NCI-H524 treated with DMSO at 0.1 percent for 48 hours (cell line): Measurements from ENCODE around the gene NTRK2.

ENCODE experiments used
- DNase-seq: peaks from one replicate; lab custom pipeline; 2025; lab: John Stamatoyannopoulos, UW

The NTRK2 gene

DNA sequence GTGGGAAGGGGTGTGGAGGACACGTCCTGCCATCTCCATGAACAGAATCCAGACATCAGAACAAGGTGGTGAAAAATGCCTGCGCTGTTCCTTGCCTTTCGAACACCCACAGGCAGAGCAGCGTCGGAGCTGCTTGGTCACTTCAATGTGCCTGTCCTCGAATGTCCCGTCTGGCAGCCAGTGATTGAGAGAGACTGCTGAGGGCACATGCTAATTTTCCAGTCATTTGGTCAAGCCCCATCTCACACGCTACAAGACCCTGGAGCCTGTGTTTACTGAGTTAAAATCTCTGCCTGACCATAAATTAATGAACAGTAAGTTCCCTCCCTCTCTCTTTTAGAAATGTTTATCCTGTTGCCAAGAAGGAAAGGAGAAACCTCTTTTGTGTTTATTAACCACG lies 149.3 kb downstream of the NTRK2 start:
- DNase-seq: no peak

DNA sequence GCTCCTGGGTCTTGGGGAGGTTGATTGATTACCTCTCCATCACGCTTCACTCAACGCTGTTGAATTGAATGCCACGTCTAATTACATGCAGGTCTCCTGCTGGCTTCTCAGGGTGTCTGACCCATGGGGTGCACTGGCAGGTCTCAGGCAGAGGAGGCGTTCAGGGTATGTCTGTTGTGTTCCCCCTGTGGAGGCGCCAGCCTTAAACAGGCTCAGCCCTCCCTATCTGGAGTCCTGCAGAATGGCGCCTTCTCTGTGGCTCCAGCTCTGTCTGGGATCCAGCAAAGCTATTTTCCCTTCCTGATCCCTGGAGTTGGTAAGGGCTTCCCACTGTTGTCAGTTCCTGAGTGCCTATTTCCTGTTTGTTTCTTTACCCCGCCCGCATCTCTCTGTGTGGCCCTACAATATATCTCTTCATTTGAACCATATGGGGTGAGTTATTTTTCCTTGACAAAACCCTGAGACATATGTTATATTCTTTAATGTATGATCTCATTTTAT lies 150.0 kb downstream of the NTRK2 start:
- DNase-seq: no peak

DNA sequence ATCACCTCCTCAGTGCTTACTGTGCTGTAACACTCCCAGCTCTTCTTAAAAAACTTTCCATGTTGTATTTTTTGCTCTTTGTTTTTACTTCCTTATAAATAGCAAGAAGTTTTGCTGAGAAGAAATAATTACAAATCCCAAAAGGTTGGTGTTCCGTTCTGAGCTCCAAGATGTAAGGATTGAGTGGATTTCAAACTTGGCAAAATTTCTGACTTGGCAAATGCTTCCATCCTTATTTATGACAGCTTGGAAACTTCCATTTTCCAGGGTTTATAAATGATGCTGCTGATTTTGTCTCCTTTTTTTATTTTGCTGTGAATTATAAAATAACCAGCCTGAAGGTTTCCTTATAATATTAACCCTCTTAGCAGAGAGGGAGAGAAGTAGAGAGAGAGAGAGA lies 151.9 kb downstream of the NTRK2 start:
- no peak for DNase-seq

DNA sequence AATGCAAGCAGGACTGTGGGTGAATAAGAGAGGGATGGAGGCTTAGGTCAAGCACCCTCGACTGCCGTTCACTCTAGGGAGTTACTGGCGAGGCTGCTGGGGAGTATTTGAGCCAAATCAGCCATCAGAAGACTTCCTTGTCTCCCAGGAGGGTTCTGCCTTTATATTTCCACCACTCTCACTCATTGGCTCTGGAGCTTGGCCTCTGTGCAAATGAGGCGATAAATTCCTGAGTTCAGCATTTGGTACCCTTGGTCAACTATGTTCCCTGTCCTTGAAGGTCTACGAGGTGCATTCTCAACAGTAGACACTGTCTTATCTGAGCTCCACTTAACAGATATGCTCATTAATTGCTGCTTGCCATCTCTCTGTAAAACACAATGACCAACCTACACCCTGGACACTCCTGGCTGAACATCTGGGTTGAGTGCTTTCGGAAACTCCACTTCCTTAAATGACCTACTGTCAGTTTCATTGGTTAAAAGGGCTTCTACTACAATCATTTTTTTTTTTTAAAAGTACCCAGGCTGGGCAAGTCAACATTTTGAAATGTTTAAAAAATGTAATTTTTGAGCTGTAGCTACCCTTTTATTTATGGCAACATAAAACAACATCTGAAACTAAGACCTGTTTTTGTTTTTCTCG lies 153.2 kb downstream of the NTRK2 start:
- no peak for DNase-seq

DNA sequence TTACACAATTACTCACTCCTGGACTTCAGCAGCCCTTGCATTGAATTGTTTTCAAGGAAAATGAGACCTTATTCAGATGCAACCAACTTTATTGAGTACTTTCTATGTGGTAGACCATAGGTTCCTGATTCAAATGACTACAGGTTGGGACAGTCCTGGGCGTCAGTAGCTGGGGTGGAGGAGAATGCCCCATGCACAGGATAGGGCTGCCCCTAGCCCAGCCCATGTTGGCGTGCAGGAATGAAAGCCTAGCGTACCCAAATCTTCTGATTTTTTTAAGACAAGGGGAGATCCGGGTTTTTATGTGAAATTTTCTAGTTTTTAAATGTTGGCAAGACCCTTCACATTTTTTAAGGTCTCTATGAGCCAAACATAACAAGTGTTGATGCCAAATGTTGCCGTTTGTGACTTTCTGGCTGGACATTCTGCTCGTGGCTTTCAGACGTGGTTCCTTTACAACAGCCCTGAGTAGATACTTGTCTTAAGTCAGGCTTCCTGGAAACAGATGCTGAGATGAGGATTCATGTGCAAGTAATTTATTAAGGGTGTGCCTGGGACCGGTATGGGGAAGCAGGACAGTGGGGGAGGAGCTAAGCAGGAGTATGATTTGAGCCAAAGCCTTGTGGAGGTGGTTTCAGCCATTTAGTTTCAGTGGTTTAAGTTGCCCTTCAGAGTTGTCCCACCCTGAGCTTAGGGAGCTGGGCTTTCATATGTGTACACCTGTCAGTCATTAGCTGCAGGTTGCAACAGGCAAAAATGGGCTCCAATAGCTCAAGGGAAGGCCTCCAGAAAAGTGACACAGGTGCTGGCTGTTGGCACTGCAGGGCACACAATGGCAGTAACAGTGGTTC lies 154.1 kb downstream of the NTRK2 start:
- no peak for DNase-seq

DNA sequence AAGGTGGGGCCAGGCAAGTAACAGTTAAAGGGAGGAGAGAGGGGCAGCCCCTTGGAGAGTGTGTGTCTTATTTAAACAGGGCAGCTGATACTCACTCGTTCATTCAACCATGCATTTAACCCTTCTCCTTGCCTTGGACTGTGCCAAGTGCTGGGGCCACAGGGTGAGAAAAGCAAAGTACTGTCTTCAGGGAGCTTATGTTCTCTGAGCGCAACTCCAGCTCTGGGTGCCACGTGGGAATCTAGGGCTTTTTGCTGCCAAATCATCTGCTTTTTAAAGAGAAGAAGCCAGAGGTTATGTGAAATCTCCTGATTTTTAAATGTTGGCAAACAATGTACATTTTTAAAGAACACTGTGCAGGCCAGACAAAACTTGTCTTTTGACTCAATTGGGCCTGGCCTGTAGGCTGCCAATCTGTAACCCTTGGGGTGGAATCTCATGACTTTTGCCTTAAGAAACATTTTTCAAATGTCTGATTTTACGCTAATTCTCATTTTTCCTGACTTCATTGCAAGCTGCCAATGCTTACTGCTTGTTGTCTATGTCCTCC lies 157.8 kb downstream of the NTRK2 start:
- no peak for DNase-seq

DNA sequence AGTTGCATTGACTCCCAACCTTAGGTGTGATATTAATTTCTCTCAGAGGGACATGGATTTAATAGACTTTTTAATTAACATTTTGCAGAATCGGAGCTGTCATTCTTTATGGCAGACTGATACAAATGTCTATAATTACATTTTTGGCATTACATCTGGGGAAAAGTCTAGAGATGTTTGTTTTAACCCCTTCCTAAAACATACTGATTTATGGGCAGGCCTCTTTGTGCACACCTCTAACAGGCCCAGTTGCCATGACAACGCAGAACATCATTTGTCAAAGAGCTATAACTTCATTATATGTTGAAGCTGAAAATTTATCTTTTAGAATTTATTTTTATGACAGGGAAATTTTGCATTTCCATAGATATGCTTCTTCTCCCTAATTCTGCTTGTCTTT lies 158.5 kb downstream of the NTRK2 start:
- no peak for DNase-seq

DNA sequence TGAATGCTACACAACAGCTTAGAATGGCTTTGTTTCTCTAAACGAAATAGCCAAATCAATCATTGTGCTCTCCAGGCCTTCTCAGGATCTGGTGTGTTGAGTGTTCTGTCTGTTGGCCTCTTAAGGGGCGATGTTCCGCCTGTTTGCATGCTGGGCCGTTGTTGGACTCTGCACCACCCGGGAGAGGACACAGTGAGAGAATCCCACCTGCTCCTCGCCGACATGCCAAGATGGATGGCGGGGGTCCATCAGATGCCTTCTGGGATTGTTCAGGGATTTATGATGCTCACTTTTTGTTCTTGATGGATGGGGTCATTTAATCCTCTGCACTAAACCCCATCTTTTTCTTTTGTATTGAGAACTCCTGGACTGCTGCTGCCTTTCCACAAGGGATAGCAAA lies 159.9 kb downstream of the NTRK2 start:
- no peak for DNase-seq

DNA sequence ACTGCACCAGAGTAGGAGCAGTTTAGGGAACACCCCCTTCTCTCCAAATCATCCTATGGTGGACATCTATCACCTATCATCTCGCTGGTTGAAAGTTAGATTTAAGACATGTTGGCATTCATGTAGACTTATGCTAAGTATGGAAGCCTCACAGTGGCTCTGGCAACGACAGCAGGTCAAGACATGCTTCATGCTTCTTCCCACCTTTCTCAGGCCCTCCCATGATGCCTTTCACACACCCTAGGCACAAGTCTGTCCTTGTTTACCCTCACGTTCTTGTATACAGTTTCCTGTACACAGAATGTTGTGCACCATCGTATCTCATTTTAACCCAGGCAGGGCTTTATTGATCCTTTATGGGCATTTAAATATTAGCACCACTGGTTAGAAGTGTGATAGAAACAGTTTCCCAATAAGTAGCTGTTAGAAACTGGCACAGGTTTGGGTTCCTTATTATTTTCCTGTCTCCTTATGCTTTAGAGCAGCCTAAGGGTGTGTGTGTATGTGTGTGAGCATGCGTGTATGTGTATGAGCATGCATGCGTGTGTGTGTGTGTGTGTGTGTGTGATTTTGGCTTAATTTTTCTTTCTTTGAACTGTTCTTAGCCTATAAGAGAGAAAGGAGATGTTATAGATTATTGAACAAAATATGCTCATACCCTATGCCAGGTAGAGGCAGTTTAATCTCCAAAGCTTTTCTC lies 160.6 kb downstream of the NTRK2 start:
- DNase-seq: no peak

DNA sequence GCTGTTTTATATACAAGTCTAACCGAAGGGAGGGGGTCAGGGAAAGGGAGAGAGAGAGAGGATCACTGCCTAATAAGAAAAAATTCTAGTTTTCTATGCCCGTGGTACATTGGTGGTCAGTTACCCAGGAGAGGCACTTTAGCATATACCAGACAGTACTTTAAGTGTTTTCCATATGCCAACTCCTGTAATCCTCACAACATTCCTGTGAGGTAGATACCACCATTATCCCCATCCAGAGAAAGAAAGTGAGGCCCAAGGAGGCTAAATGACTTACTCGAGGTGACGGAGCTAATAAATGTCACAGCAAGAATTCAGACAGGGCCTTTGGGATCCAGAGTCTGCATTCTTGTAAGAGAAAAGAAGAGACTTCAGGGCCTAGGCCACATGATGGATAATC lies 161.8 kb downstream of the NTRK2 start:
- no peak for DNase-seq

DNA sequence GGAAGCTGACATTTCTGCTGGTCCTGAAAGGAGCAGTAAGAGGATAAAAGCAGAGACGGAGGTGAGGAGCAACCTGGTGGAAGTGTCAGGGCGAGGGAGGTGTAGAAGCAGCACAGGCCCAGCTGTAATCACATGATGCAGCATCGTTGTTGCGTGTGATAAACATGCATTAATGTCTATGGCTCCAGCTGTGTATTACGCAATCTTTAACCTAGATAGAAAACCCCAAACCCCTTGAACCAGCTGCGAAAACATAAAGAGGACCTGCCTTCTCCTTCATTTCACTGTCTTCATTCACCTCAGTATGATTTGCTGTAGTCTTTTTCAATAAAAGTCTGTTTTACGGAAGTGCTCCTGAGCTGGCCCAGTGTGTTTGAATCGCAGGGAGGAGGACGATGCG lies 162.9 kb downstream of the NTRK2 start:
- no peak for DNase-seq

DNA sequence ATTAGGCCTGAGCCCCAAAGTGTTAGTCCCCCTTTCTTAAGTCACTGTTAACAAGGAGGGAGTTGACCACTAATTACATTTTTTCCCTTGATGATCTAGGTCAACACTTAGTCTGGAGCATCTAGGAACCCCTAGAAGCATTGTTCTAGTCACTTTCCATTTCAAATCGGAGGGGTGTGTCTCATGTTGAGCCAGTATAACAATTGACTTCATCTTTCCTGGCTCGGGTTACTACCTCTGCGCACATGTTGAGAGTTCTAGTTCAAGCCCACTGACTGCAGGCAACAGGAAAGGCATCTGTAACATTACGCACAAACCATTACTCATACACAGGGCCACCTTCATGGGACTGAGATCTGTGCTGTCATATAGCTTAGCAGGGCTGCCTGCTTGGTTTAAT lies 164.9 kb downstream of the NTRK2 start:
- DNase-seq: no peak

DNA sequence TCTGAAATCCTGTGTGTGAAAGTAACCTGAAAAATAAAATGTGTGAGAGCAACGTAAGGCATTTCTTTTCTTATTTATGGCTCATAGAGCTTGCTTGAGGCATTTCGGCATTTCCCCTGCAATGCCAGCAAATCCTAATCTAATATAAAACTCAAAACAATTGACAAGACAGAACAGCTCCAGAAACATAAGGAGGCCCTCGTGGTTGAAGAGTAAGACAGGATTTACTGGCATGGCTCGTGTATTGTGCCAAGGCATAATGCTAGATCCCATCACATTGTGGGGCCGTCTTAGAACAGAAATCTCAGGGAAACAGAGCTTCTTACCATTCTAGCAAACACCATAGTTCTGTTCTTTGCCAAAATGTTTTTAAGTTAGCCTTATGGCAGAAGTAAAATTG lies 166.2 kb downstream of the NTRK2 start:
- DNase-seq: no peak

DNA sequence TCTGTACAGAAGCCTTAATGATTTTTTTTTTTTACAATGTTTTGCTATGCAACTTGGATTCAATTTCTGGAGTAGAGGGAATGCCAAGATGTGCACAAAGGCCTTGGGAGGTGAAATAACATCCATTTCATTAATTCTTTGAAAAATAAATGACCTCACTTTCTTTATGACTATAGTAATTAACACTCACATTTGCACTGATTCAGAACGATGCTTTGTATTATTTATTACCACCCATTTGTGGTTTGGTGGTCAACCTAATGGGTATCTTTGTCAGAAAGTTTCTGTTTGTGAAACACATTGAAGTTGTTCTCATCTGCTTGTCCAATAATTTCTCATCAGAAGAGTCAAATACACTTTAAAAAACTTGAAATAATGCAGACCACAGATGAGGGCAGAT lies 169.3 kb downstream of the NTRK2 start:
- DNase-seq: no peak

DNA sequence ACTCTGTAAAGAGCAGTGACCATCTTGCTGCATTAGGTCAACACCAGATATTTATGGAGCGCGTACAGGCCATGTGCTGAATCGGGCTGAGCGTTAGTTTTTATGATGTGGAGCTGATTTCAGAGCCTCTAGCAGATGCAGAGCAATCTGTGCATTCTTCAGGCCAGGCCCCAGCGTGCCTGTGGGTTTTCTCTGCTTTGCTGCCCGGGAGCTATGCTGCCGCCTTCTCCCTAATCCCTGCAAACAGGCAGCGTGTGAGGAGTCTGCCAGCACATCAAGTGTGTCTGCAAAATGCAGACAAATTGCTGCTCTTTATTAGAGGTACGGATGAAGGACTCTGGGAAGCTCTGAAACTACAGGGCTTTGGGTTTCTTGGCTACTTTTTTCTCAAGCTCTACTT lies 170.0 kb downstream of the NTRK2 start:
- DNase-seq: no peak

DNA sequence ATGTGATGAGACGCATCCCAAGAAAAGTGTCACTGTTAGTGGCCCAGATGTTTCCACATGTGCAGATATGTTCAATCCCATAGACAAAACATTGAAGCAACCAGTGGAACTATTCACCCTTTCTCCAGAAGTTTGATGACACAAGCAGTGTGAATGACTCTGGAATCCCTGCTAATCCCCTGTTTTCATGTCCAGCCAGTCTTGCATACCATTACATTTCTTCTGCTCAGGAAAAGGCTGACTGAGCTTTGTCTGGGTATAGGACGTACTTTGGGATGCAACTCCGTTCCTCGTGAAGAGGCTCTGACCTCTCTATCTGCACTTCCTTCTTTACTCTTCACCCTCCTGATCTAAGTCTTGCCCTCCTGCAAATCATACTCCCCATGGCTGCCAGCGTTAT lies 172.4 kb downstream of the NTRK2 start:
- no peak for DNase-seq

DNA sequence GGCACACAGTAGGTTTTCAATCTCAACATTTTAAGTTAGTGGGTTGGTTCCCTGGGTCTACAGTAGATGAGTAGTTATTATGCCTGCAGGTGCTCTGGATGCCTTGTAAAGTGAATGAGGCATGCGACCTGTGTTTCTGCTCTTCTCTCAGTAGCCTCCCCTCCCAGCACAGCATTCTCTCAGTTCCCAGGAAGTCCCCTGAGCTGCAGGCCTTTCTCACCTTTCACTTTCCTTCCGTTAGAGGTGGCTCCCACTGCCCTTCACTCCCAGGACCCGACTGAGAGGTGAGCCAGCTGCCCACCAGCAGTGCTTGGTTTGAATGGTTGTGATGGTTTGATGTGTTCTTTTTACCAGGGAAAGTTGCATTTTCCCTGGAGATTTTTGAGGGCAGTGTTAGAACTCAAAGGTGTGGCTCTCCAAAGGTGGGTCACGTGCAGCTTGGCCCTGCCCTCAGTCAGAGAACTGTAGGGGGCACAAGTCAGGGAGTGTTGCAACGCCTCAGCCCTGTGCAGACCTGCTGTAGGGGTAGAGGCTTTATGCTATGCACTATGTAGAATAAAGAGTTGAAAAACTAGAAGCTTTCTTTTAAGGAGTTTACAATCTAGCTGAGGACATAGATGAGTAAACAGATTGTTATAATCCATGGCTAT lies 173.8 kb downstream of the NTRK2 start:
- DNase-seq: no peak

DNA sequence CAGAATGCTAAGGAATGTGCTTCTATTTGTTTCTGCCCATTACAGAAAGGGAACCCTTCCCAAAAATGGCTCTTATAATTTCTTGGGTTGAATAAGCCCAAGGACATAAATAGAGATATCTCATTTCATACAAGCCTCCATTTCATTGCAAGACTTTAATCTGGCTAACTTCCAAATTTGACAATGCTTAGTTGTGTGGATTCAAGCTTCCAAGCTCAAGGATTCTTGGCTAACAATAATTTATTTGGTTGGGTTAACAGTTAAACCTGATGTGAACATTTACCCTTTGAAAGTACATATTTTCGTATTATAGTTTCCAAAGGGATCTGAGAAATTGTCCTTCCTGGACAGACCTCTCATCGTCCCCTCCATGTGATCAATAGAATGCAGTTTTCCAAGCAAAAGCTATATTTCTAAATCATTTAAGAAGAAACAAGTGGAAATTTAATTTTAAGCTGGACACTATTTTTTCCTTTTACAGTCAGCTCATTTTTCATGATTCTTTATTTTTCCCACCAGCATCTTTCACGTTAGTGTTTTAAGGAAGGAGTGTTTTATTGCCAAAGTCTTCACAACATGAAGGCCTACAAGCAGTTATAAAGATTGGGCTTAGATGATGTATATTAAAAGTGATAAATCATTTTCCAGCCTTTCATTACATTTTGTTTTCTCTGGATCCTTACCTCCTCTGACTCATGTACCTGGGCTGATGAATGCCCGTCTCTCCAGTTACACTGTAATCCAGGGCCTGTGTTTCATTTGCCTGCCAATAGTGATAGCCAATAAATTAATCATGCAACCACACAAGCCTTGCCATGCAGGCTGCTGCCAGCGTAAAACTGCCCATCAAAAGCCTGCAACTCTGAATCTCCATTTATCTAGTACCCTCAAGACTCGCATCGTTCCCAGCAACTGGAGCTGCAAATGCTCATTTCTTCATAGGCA lies 176.7 kb downstream of the NTRK2 start:
- no peak for DNase-seq

DNA sequence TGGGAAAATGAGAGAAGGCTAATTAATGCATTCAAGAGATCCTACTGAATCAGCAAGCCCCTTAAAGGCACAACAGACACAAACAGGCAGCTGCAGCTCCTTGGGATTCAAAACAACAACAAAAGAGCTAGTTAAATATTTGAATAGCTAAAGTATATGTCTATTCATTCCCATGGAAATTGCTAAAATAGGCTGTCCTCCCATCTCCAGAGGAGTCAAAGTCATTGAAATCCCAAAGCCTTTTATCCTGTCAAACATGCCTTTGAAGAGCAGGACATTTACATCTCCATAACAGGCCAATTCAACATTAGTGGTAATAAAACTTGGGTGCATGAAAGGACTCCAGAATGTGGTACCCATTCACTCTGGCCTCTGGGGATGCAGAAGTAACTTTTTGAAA lies 177.4 kb downstream of the NTRK2 start:
- DNase-seq: no peak

DNA sequence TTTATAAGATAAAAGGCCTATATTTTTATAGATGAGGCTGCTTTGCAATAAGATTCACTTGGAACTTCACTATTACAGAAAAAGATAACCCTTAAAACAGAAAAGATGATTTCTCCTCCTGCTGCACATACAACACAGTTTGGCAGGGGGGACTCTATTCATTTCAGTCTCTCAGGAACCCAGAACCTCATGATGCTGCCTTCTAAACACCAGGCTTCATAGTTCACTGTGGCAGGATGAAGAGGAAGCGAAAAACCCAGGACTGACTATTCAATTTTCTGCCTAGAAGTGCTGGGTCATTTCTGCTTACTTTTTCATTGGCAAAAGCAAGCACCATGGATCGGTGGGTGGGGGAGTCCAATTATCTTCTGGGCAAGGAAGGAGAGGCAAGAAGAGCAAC lies 179.5 kb downstream of the NTRK2 start:
- DNase-seq: no peak

DNA sequence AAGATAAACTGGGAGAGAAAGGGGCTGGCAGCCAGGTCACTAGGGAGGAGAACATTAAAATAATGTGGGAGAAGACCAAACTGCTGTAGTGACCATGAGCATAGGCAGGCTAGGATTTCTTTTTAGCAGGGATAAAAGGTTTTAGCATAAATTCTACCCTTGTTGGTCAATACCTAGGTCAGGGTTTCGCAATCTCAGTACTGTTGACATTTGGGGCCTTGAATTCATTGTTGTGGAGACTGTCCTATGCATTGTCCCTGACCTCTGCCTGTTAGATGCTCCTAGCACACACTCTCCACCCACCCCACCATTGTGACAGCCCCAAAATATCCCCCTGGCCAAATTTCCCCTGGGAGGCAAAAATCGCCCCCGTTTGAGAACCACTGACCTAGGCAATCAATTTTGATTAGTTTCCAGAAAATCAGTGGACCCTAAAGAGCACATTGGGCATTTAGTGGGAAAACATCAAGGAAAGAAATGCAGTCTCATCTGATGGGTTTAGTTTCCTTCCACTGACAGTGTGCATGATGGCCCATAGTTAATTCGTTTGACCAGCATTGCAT lies 181.4 kb downstream of the NTRK2 start:
- no peak for DNase-seq
